GM12892 (cell line): ENCODE results near the gene PDXDC1.
"Not testable (repeated sequence)": the region's sequence is repeated elsewhere in the genome, so short reads cannot be mapped to it uniquely, and the experiment has no call there.

Source experiments
- DNase-seq: peaks from one replicate; pipeline ENCODE4 v3.0.0; 2011; ENCODE audit not compliant: insufficient read length
- FAIRE-seq: peaks from 2 replicates; lab custom pipeline; 2011; peaks lifted over from hg19 to GRCh38; lab: Jason Lieb, UNC
- POLR2A ChIP-seq: IDR thresholded peaks from 2 replicates; pipeline ENCODE4 v1.6.1; 2011; ENCODE audit warnings: low read depth, low read length, control low read depth
- POLR2AphosphoS5 ChIP-seq: IDR thresholded peaks from 2 replicates; pipeline ENCODE4 v1.6.1; 2011; ENCODE audit warnings: low read depth, low read length, control low read depth
- TAF1 ChIP-seq: IDR thresholded peaks from 2 replicates; pipeline ENCODE4 v1.6.1; 2011; ENCODE audit warnings: low read depth, mild to moderate bottlenecking, control low read depth, low read length, borderline replicate concordance

PDXDC1 gene

DNA sequence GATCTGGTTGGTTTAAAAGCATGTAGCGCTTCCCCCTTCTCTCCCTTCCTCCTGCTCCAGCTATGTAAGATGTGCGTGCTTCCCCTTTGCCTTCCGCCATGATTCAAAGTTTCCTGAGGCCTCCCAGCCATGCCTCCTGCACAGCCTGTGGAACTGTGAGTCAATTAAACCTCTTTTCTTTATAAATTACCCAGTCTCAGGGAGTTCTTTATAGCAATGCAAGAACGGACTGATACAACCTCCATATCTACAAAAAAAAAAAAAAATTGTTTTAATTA is 16.6 kb upstream of the PDXDC1 start:
- no peak for DNase-seq
- TF ChIP-seq POLR2AphosphoS5 = no peak
- no peak for TF ChIP-seq TAF1
- no peak for TF ChIP-seq POLR2A
- no peak for FAIRE-seq

DNA sequence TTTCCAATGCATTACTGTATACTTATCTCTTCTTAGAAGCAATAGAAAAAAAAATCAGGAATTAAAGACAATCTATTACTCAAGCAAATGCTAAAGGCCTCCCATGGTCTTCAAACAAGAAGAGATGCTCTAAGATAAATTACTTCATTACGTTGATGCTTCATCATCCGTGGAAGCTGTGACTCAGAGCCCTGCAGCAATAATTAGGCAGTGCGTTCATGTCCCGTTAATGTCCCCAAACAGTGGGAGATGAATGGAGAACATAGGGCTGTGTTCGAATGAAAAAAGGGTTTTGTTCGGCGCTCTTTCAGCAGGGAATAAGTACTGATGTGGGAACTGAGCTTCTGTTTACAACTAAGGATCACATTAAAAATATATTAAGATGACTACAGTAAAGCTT is 15.9 kb upstream of the PDXDC1 start:
- no peak for DNase-seq
- no peak for FAIRE-seq
- TF ChIP-seq POLR2A (no peak), TAF1 (no peak), POLR2AphosphoS5 (no peak)

DNA sequence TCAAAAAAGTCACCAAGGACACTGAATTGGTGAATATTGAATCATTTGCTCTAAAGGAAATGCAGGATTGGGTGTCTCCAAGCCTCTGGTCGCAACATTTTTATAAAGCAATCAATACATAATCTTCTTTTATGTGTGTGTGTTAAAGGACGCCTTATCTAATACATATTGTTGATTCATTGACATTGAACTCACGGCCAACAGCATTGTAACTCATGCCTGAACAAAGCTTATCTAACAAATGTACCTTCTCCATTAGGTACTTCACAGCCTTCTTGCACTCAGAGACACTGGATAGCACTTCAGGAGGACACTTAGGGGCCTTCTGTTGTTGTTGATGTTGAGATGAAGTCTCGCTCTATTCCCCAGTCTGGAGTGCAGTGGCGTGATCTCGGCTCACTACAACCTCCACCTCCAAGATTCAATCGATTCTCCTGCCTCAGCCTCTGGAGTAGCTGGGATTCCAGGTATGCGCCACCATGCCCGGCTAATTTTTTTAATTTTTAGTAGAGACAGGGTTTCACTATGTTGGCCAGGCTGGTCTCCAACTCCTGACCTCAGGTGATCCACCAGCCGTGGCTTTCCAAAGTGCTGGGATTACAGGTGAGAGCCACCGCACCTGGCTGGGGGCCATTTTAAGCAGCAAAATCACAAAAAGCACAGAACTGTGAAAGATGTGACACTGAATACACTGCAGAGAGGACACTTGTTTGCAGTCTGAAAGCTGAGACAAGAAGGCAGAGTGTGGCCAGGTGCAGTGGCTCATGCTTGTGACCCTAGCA is 13.2 kb upstream of the PDXDC1 start:
- TF ChIP-seq POLR2AphosphoS5 (no peak), POLR2A (no peak), TAF1 (no peak)
- FAIRE-seq = no peak
- DNase-seq = no peak

DNA sequence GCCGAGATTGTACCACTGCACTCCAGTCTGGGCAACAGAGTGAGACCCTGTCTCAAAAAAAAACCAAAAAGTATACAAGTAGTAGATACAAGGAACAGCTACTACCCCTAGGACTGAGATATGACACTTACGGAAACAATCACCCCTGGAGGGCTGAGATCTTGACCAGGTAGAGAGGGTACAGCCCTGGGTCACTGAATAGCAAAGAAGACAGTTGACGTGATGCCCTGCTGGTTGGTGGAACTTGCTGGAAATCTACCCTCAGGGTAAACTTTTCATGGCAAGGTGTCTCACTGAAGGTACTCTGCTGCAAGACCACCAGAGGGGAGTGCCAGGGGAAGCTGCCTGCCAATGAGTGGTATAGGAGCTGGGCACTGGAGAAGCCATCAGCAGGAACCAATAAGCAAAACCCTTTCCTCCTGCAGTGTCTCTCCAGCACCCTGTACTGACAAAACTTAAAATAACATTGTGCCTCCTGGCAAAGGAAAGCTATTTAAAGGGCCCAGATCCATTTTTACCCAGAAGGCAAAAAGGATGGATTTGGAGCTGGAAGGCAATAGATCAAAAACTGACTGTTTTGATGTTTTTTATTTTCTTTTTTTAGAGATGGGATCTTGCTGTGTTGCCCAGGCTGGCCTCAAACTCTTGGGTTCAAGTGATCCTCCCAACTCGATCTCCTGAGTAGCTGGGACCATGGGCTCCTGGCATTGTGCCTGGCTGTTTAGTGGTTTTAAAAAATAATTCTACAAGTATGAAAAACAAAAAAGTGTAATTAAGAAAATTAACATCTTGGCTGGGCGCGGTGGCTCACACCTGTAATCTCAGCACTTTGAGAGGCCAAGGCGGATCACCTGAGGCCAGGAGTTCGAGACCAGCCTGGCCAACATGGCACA is 11.3 kb upstream of the PDXDC1 start:
- no peak for DNase-seq
- no peak for TF ChIP-seq POLR2AphosphoS5
- FAIRE-seq = no peak

DNA sequence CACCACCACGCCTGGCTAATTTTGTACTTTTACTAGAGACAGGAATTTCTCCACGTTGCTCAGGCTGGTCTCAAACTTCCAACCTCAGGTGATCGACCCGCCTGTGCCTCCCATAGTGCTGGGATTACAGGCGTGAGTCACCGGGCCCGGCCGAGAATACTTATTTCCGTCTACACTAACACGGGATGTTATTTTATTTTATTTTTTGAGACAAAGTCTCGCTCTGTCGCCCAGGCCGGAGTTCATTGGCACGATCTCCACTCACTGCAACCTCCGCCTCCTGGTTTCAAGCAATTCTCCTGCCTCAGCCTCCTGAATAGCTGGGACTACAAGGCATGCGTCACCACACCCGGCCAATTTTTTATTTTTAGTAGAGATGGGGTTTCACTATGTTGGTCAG is 9.5 kb upstream of the PDXDC1 start:
- FAIRE-seq = no peak
- TF ChIP-seq POLR2A = no peak
- no peak for TF ChIP-seq TAF1
- TF ChIP-seq POLR2AphosphoS5 = no peak
- no peak for DNase-seq

DNA sequence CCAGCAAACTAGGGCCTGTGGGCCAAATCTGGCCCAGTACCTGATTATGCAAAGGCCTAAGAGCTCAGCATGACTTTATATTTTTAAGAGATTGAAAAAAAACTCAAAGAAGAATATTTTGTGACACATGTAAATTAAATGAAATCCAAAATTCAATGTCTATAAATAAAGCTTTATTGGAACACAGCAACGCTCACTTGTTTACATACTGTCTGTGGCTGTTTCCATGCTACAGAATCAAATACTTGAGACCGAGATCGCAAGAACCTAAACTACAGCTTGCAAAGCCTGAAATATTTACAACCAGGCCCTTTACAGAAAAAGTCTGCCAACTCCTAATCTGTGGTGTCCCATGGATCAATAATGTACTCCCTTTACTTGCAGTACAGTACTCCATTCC is 5.0 kb upstream of the PDXDC1 start:
- FAIRE-seq, DNase-seq: not testable (repeated sequence)

DNA sequence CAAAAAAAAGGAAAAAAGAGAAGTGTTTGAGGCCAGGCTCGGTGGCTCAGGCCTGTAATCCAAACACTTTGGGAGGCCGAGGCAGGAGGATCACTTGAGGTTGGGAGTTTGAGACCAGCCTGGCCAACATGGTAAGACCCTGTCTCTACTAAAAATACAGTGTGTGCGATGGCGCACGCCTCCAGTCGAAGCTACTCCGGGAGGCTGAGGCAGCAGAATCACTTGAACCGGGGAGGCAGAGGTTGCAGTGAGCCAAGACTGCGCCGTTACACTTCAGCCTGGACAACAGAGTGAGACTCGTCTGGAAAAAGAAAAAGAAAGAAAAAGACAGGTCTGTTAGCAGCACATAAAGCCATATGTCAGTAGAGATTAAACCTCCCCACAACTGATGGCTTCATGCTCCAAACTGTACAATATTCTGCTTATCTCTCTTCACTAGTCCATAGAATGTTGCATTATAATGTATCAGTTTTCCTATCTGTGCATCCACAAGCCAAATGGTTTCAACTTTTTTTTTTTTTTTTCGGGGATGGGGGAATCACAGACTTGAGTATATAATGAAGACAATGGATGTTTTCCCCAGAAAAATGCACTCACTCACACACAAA is 3.1 kb upstream of the PDXDC1 start:
- DNase-seq, FAIRE-seq: not testable (repeated sequence)

DNA sequence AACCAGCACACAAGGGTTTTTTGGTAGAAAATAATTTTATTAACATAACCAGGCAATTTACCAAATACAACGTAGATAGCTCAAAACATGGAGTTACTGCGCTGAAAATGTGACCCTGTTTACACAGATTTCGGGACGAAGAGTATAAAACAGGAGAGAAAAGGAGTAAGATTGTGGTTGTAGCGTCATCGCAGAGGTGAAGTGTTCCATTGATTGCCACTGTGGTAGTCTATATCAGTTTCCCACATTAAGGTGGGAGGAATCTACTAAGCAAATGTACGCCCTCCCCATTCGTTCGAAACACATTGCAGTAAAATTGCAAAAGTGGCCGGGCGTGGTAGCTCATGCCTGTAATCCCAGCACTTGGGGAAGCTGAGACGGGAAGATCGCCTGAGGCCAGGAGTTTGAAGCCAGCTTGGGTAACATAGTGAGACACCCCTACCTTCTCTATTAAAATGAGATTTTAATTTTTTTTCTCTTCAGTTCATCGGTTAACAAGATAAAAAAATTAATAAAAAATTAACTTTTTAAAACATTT is 972 bp upstream of the PDXDC1 start:
- DNase-seq = not testable (repeated sequence)

DNA sequence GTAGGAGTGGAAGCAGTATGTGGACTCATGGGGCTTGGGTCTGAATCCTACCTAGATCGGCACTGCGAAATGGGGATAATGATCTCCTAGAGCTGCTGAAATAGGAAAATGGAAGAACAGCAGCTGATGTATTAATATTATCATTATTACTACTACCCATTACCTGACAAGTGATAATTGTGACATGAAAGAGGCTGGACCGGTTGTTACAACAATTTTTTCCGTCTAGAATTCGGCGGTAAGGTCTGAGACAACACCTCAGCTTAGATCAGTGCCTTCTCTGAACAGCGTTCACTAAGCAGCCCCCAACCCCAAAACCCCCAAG is 533 bp upstream of the PDXDC1 start:
- DNase-seq, FAIRE-seq: not testable (repeated sequence)

More for the DNA sequence above, 972 bp upstream of the PDXDC1 start:
- FAIRE-seq = not testable (repeated sequence)

DNA sequence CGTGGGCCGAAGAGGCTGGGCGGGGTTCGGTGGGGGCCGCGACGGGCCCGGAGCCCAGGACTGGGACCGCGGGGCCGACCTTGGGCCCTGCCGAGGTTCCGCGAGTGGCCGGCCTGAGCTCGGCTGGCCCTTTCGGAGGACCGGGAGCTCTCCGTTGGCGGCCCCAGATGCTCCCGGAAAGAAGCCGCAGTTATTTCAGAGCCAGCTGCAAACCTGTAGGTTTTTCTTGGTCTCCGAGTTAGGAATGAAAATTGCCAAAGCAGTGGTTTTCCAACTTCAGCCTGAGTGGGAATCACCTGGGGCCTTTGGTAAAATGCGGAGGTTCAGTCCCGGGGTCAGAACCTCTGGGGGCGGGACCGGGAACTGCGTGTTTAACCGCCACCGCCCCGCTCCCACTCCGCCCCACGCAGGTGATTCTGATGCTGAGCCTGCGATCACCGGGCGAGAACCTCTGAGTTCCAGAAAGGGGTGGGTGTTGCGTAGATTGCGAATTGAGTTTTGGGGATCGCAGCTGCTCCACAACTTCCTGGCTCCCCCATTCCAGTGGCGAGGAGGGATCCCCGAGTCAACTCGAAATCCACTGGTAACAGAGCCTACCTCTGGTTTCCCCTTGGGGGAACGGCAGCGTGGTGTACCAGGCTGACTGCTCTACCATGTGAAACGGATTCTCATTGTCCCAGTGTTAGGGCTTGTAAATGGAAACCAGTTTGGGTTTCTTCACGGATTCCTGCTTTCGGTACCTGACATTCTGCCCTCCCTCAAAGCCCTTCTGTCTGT is 780 bp downstream of the PDXDC1 start:
- DNase-seq, FAIRE-seq: not testable (repeated sequence)

DNA sequence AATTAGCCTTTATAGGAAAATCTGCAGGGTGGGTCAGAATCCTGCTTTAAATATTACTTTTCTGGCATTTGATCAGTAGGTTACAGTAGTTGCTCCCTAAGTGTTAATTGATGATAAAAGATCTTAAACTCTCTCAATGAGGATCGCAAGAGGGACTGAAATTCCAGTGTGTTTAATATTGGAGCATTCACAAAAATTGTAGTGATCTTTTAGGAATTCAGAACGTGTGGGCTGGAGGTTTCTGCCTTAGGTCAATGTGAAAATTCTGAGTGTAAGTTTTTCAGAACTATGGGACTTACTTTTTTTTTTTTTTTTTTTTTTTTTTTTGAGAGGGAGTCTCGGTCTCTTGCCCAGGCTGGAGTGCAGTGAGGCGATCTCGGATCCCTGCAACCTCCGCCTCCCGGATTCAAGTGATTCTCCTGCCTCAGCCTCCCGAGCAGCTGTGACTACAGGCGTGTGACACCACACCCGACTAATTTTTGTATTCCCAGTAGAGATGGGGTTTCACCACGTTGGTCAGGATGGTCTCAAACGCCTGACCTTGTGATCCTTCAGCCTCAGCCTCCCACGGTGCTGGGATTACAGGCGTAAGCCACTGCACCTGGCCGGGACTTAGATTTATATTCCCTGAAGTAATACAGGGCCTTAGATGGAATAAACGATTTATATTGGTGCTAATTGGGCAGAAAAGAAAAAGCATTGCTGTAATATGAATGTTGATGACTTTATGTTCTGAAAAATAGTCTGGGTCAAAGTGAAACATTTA is 2.3 kb downstream of the PDXDC1 start:
- FAIRE-seq = not testable (repeated sequence)

DNA sequence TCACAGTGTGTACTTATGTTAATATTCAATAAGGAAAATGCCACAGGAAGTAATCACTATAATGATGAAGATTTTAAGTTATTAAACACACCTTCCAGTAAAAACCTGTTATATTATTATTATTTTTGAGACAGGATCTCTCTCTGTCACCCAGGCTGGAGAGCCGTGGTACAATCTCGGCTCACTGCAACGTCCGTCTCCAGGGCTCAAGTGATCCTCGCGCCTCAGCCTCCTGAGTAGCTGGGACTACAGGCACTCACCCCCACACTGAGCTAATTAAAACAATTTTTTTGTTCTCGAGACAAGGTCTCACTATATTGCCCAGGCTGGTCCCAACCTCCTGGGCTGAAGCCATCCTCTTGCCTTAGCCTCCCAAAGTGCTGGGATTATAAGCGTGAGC is 3.5 kb downstream of the PDXDC1 start:
- FAIRE-seq, DNase-seq: not testable (repeated sequence)

More for the DNA sequence above, 2.3 kb downstream of the PDXDC1 start:
- DNase-seq = not testable (repeated sequence)

DNA sequence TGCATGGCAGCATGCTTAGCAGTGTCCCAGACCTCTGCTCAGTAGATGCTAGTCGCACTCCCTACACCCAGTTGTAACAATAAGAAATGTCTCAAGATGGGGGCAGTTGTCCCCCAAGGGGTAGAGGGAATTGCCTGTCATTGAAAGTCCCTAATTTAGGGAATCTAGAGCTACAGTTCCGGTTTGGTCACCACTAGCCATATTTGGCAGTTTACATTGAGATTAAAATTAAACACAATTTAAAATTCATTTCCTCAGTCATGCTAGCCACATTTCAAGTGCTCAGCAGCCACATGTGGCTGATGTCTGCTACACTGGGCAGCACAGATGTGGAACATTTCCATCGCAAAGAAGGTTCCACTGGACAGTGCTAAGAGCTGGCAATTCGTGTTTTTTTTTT is 4.1 kb downstream of the PDXDC1 start:
- not testable (repeated sequence) for DNase-seq, FAIRE-seq

DNA sequence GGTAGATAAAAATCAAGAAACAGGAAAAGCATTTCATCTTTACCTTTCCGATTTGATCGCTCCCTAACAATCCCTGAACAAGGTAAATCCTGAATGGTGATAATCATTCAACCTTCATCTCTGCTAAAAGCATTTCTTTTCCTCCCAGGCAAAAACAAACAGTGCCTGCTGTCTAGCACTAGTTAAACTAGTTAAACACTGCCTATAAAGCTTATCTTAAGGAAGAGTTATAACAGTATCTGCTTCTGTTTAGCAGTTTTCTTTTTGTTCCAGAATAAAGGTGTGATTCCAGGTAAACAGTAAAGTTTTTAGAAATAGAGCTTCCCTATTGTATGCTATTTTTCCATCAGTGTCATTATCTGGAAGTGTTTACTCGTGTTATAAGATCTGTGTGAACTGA is 6.4 kb downstream of the PDXDC1 start:
- not testable (repeated sequence) for FAIRE-seq, DNase-seq

DNA sequence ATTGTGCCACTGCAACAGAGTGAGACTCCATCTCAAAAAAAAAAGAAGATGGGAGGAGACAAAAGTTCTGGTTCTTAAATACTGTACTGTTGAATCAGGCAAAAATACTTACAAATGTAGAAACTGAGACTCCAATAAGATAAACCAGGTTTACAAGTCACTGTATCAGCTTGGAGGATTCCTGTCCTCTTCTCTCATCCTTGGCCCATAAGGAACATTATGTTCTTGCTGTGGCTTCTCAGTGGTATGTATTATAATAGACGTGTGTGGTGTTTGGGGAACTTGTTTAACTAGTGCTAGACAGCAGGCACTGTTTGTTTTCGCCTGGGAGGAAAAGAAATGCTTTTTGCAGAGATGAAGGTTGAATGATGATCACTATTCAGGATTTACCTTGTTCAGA is 7.7 kb downstream of the PDXDC1 start:
- DNase-seq, FAIRE-seq: not testable (repeated sequence)

DNA sequence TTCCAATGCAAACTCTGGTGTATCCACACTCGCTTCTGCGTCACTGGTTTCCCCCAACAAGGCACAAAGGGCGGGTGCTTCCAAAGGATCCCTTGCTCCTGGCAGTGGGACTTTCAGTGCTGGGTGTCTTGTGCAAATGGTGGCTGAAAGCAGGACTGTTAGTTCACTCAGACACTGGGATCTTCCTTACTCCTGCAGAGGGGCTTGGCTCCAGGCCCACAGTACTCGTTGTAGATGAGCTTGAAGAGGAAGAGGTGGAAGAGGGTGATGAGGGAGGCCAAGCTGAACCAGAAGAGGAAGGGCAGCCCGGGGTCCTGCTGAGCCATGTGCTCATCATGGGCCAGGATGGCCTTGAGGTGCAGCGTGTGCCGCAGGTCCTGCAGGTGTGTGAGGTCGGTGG is 13.3 kb downstream of the PDXDC1 start:
- FAIRE-seq = not testable (repeated sequence)

DNA sequence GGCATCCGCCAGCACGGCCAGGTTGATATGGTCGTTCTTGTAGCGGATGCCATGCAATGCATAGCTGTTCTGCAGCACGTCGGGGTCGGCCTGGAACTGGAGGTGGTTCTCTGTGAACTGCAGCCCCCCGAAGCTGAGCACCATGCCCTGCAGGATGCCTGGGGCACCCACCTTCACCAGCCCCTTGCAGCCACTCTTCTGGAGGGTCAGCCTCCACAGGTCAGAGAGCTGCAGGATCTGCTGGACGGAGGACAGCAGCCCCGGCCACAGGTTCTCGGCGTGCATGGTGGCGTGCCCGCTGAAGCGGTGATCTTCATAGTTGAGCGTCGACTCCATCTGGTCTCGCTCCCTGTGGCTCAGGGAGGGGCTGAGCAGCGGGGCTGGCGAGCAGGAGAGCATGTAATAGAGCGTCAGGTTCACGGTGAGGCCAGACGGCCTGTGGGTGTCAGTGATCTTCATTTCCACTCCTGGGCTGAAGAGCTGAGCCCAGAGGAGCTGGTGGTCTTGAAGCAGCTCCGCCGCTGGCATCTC is 13.9 kb downstream of the PDXDC1 start:
- not testable (repeated sequence) for FAIRE-seq, DNase-seq

More for the DNA sequence above, 13.3 kb downstream of the PDXDC1 start:
- not testable (repeated sequence) for DNase-seq
